Neural cell (in vitro differentiated cells): ENCODE results near the gene PODN. TPM values are rescaled to one million over a fixed set of nuclear protein-coding genes. Genes with fewer than 3 reads are reported as not detected.

Source experiments
- H2AFZ ChIP-seq: fragments of 200-600, 300-800 bp; sonication (generic), shearing (Covaris generic); 2 replicates; pipeline ENCODE4 v1.6.0; 2014; ENCODE audit warnings: low read depth, mild to moderate bottlenecking, antibody characterized with exemption, low read length, moderate library complexity
- H3F3A ChIP-seq: fragments of 200-600 bp; shearing (Covaris generic); 2 replicates; pipeline ENCODE4 v1.6.1; 2016; ENCODE audit warnings: mild to moderate bottlenecking, moderate library complexity, mixed read lengths, antibody characterized with exemption, low read length; ENCODE audit not compliant: insufficient read depth, poor library complexity, severe bottlenecking
- H3K27ac ChIP-seq: fragments of 200-600, 300-800 bp; sonication (generic), shearing (Covaris generic); 2 replicates; pipeline ENCODE4 v1.5.1; 2014; ENCODE audit warnings: mild to moderate bottlenecking, low read length, moderate library complexity
- H3K27me3 ChIP-seq: fragments of 300-800, 200-600 bp; sonication (generic), shearing (Covaris generic); 2 replicates; pipeline ENCODE4 v1.6.0; 2014; ENCODE audit warnings: mild to moderate bottlenecking, low read depth, low read length, moderate library complexity; ENCODE audit not compliant: insufficient read depth
- H3K36me3 ChIP-seq: fragments of 300-800, 200-600 bp; sonication (generic), shearing (Covaris generic); 2 replicates; pipeline ENCODE4 v1.5.1; 2014; ENCODE audit warnings: mild to moderate bottlenecking, antibody characterized with exemption, low read length, moderate library complexity; ENCODE audit not compliant: insufficient read depth
- H3K4me2 ChIP-seq: fragments of 300-800, 200-600 bp; sonication (generic), shearing (Covaris generic); 2 replicates; pipeline ENCODE4 v1.6.0; 2014; ENCODE audit warnings: mild to moderate bottlenecking, low read length
- H3K4me3 ChIP-seq: fragments of 300-800, 200-600 bp; sonication (generic), shearing (Covaris generic); 2 replicates; pipeline ENCODE4 v1.5.1; 2014; ENCODE audit warnings: mild to moderate bottlenecking, low read length, moderate library complexity
- H3K79me2 ChIP-seq: fragments of 200-600 bp; shearing (Covaris generic); replicated peaks from 2 replicates; pipeline ENCODE4 v1.6.0; 2014; ENCODE audit warnings: mild to moderate bottlenecking, low read length, moderate library complexity; ENCODE audit not compliant: insufficient read depth
- H3K9ac ChIP-seq: fragments of 300-800, 200-600 bp; sonication (generic), shearing (Covaris generic); 2 replicates; pipeline ENCODE4 v1.6.1; 2016; ENCODE audit warnings: mild to moderate bottlenecking, low read length, mixed read lengths
- H3K9me2 ChIP-seq: fragments of 200-600 bp; shearing (Covaris generic); 2 replicates; pipeline ENCODE4 v1.6.1; 2016; ENCODE audit warnings: mild to moderate bottlenecking, low read length, mixed read lengths; ENCODE audit not compliant: insufficient read depth
- H3K9me3 ChIP-seq: fragments of 200-600, 300-800 bp; sonication (generic), shearing (Covaris generic); 2 replicates; pipeline ENCODE4 v1.6.1; 2016; ENCODE audit warnings: mild to moderate bottlenecking, mixed run types, low read length, moderate library complexity, mixed read lengths
- H4K20me1 ChIP-seq: fragments of 200-600 bp; shearing (Covaris generic); 2 replicates; pipeline ENCODE4 v1.6.1; 2016; ENCODE audit warnings: mild to moderate bottlenecking, mixed run types; ENCODE audit not compliant: insufficient read depth
- EP300 ChIP-seq: fragments of 450-650 bp; conservative IDR thresholded peaks from 2 replicates; pipeline ENCODE4 v1.6.1; 2014; ENCODE audit warnings: antibody characterized with exemption, mild to moderate bottlenecking, moderate library complexity; ENCODE audit not compliant: poor library complexity, severe bottlenecking
- EZH2 ChIP-seq: fragments of 200-600, 300-800 bp; shearing (Covaris generic), sonication (generic); IDR thresholded peaks from 2 replicates; pipeline ENCODE4 v1.6.1; 2014; ENCODE audit warnings: antibody characterized with exemption, low read length, borderline replicate concordance, mild to moderate bottlenecking; ENCODE audit not compliant: insufficient read depth, poor library complexity, severe bottlenecking
- MXI1 ChIP-seq: fragments of 450-650 bp; conservative IDR thresholded peaks from 2 replicates; pipeline ENCODE4 v1.6.1; 2014; ENCODE audit warnings: antibody characterized with exemption, mild to moderate bottlenecking; ENCODE audit not compliant: poor library complexity, severe bottlenecking
- POLR2AphosphoS5 ChIP-seq: IDR thresholded peaks from 2 replicates; pipeline ENCODE4 v1.6.1; 2012
- RAD21 ChIP-seq: fragments of 450-650 bp; conservative IDR thresholded peaks from 2 replicates; pipeline ENCODE4 v1.6.1; 2014; ENCODE audit warnings: antibody characterized with exemption, mild to moderate bottlenecking, moderate library complexity
- SMC3 ChIP-seq: fragments of 450-650 bp; conservative IDR thresholded peaks from 2 replicates; pipeline ENCODE4 v1.6.1; 2014; ENCODE audit warnings: antibody characterized with exemption, mild to moderate bottlenecking, moderate library complexity; ENCODE audit not compliant: poor library complexity
- TAF1 ChIP-seq: IDR thresholded peaks from 2 replicates; pipeline ENCODE4 v1.6.1; 2012; ENCODE audit warnings: low read depth
- polyA plus RNA-seq: library from polyadenylated mRNA; depleted of rRNA; stranded (reverse); fragments of >200 nt; gene quantifications from 2 replicates; pipeline ENCODE4 v1.2.3, GENCODE V29; 2014
- TF ChIP-seq, protein P1 (sequence below): fragments of 450-650 bp; IDR thresholded peaks from 2 replicates; pipeline ENCODE4 v1.5.1; 2014; ENCODE audit warnings: antibody characterized with exemption, mild to moderate bottlenecking, moderate library complexity; ENCODE audit not compliant: poor library complexity, severe bottlenecking
- TF ChIP-seq, protein P2 (sequence below): IDR thresholded peaks from 2 replicates; pipeline ENCODE4 v1.6.1; 2012; ENCODE audit warnings: borderline replicate concordance

The PODN gene
- polyA plus RNA-seq, 1 donor from 2014 or later: 0.07 TPM

DNA sequence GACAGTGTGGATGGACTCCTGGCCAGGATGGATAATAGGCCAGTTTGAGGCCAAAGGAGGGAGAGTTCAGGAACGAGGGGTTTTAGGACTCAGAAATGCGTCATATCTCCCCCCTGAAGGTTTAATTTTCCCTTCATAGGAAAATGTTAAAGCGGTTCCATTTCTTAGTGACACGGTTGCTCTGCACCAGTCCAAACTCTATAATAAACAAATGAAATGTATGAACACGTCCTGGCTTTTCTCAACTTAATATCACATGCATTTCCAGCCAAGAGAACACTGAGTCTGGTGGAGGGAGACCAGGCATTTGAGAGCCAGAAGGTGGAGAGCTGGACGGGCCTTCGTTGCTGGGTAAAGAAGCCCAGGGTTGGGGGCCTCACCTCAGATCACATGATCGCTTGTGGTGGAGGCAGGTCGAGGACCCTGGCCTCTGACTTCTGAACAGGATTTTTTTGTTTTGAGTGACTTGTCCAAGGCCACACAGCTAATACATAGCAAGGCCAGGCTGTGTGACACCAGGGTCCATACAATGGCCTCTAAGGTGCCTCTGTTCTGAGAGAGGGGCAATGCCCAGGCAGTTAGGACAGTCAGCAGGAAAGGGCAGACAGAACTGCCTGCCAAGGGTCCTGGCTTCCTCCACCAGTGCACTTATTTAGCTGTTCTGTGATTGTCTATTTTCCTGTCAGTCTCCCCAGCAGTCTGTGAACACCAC is 69.0 kb downstream of the PODN start:
- Histone ChIP-seq H3K4me2 (no peak overlapping the region), H2AFZ (no peak overlapping the region), H4K20me1 (no peaks in the 10 kb centered on the region), H3K36me3 (no peaks in the 10 kb centered on the region), H3F3A (no peaks in the 10 kb centered on the region), H3K9me2 (no peaks in the 10 kb centered on the region), H3K9ac (no peak overlapping the region), H3K9me3 (no peaks in the 10 kb centered on the region), H3K4me3 (no peak overlapping the region), H3K79me2 (no peaks in the 10 kb centered on the region), H3K27ac (no peak overlapping the region), H3K27me3 (no peaks in the 10 kb centered on the region)
- TF ChIP-seq TAF1 (no peak), EP300 (no peak), EZH2 (no peak), SMC3 (no peak), POLR2AphosphoS5 (no peak), MXI1 (no peak), RAD21 (no peak)
- TF ChIP-seq, protein P1, sequence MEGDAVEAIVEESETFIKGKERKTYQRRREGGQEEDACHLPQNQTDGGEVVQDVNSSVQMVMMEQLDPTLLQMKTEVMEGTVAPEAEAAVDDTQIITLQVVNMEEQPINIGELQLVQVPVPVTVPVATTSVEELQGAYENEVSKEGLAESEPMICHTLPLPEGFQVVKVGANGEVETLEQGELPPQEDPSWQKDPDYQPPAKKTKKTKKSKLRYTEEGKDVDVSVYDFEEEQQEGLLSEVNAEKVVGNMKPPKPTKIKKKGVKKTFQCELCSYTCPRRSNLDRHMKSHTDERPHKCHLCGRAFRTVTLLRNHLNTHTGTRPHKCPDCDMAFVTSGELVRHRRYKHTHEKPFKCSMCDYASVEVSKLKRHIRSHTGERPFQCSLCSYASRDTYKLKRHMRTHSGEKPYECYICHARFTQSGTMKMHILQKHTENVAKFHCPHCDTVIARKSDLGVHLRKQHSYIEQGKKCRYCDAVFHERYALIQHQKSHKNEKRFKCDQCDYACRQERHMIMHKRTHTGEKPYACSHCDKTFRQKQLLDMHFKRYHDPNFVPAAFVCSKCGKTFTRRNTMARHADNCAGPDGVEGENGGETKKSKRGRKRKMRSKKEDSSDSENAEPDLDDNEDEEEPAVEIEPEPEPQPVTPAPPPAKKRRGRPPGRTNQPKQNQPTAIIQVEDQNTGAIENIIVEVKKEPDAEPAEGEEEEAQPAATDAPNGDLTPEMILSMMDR: no peak
- TF ChIP-seq, protein P2, sequence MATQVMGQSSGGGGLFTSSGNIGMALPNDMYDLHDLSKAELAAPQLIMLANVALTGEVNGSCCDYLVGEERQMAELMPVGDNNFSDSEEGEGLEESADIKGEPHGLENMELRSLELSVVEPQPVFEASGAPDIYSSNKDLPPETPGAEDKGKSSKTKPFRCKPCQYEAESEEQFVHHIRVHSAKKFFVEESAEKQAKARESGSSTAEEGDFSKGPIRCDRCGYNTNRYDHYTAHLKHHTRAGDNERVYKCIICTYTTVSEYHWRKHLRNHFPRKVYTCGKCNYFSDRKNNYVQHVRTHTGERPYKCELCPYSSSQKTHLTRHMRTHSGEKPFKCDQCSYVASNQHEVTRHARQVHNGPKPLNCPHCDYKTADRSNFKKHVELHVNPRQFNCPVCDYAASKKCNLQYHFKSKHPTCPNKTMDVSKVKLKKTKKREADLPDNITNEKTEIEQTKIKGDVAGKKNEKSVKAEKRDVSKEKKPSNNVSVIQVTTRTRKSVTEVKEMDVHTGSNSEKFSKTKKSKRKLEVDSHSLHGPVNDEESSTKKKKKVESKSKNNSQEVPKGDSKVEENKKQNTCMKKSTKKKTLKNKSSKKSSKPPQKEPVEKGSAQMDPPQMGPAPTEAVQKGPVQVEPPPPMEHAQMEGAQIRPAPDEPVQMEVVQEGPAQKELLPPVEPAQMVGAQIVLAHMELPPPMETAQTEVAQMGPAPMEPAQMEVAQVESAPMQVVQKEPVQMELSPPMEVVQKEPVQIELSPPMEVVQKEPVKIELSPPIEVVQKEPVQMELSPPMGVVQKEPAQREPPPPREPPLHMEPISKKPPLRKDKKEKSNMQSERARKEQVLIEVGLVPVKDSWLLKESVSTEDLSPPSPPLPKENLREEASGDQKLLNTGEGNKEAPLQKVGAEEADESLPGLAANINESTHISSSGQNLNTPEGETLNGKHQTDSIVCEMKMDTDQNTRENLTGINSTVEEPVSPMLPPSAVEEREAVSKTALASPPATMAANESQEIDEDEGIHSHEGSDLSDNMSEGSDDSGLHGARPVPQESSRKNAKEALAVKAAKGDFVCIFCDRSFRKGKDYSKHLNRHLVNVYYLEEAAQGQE: no peak

DNA sequence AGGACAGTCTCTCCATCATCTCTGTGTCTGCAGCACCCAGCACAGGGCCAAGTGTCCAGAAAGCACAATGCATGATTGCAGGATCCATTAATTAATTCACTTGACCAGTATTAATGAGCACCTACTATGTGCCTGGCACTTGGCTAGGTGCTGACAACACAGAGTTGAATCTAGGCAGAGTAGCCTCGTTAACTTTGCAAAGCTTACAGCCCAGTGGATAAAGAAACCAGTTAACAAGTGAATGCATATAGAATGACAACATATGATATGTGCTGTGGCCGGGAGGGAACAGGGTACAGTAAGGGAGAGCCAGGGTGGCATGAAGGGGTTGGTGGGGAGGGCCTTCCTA is 69.6 kb downstream of the PODN start:
- Histone ChIP-seq H4K20me1 (no peaks in the 10 kb centered on the region), H3K79me2 (no peaks in the 10 kb centered on the region), H3F3A (no peaks in the 10 kb centered on the region), H3K9me2 (no peaks in the 10 kb centered on the region), H3K4me3 (no peak overlapping the region), H3K36me3 (no peaks in the 10 kb centered on the region), H3K4me2 (no peak overlapping the region), H3K9ac (no peak overlapping the region), H3K27ac (no peak overlapping the region), H3K27me3 (no peaks in the 10 kb centered on the region), H3K9me3 (no peaks in the 10 kb centered on the region), H2AFZ (no peak overlapping the region)
- no peak for TF ChIP-seq SMC3
- no peak for TF ChIP-seq TAF1
- no peak for TF ChIP-seq EZH2
- no peak for TF ChIP-seq MXI1
- TF ChIP-seq, protein P2: no peak
- no peak for TF ChIP-seq RAD21
- TF ChIP-seq POLR2AphosphoS5: no peak
- no peak for TF ChIP-seq EP300
- TF ChIP-seq, protein P1: no peak
